Vagina (tissue), 2 donors: ENCODE measurements around the gene BBS4. TPM values are rescaled to one million over a fixed set of nuclear protein-coding genes. Genes with fewer than 3 reads are reported as not detected.

ENCODE experiments used
- DNase-seq, 2 donors: peaks; one replicate each; pipeline ENCODE4 v3.0.0-alpha.2; 2017; ENCODE audit errors: extremely low spot score in 2 of 2
- H3K27ac ChIP-seq: fragments of 200-600 bp; sonication (generic); one replicate; pipeline ENCODE4 v1.5.1; 2019
- H3K27me3 ChIP-seq: fragments of 200-600 bp; sonication (generic); one replicate; pipeline ENCODE4 v1.5.1; 2019
- H3K36me3 ChIP-seq, 2 donors: fragments of 200-600 bp; sonication (generic); one replicate each; pipeline ENCODE4 v1.5.1; 2017 to 2019
- H3K4me1 ChIP-seq: fragments of 200-600 bp; sonication (generic); one replicate; pipeline ENCODE4 v1.5.1; 2019
- H3K4me3 ChIP-seq, 2 donors: fragments of 200-600 bp; sonication (generic); 1 replicate in 1 of 2; 2 replicates in 1 of 2; pipeline ENCODE4 v1.5.1; 2016 to 2019
- H3K9me3 ChIP-seq: fragments of 200-600 bp; sonication (generic); one replicate; pipeline ENCODE4 v1.5.1; 2019
- POLR2A ChIP-seq, 2 donors: fragments of 450-650 bp; IDR thresholded peaks; one replicate each; pipeline ENCODE4 v1.6.1; 2017; ENCODE audit warnings: antibody characterized with exemption in 2 of 2, mild to moderate bottlenecking in 2 of 2, moderate library complexity in 2 of 2
- POLR2AphosphoS5 ChIP-seq, 2 donors: sonication (generic); formaldehyde crosslinking; IDR thresholded peaks; one replicate each; pipeline ENCODE4 v1.9.0; 2017; ENCODE audit warnings: antibody characterized with exemption in 2 of 2, mild to moderate bottlenecking in 2 of 2, low read depth in 1 of 2; ENCODE audit not compliant: insufficient read depth in 1 of 2
- intact Hi-C: fragments of 100-400 bp; cut with DNase I; formaldehyde crosslinking; loops from one replicate; pipeline ENCODE4 v1.15.1; 2023
- total RNA-seq: library from RNA; depleted of rRNA; stranded (reverse); fragments of >200 nt; gene quantifications from one replicate; pipeline ENCODE4 v1.2.3, GENCODE V29; 2016
- TF ChIP-seq, protein P1 (sequence below), 3 experiments: fragments of 450-650 bp in 2 of 3; fragments of 200-600 bp in 1 of 3; sonication (generic) in 1 of 3; IDR thresholded peaks; one replicate each; pipeline ENCODE4 v1.5.1; 2017 to 2019; ENCODE audit warnings: antibody characterized with exemption in 3 of 3, mild to moderate bottlenecking in 2 of 3, moderate library complexity in 2 of 3

BBS4 gene
- total RNA-seq, 1 donor from 2014 or later = 37.1 TPM

DNA sequence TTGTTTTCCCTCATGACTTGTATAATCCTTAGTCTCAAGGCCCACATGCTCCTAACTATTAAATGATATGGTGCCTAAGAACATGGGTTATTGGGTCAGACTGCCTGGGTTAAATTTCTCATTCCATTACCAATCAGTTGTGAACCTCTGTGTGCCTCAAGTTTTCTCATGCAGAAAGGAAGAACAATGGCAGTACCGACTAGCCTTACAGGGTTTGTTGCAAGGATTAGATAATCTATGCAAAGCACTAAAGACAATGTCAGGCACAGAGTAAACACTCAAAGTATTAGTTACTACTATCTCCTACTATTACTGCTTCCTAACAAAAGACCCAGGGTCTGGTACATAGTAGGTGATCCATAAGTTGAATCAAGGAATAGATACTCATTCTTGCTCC lies 85.3 kb downstream of the BBS4 start:
- Histone ChIP-seq H3K27me3 (no peaks in the 10 kb centered on the region), H3K4me1 (no peaks in the 10 kb centered on the region), H3K4me3 (no peak overlapping the region), H3K36me3 (peaks cover under 1 to 56% of the 10 kb centered on the region in 2 donors), H3K27ac (no peak overlapping the region), H3K9me3 (no peaks in the 10 kb centered on the region)
- intact Hi-C loops = no loop called here
- TF ChIP-seq POLR2AphosphoS5 (IDR thresholded peaks at IDR 0.05; ENCODE audit: insufficient read depth in 1 of 2, low read depth in 1 of 2) (no peak), POLR2A (IDR thresholded peaks at IDR 0.05) (no peak)
- TF ChIP-seq, protein P1, sequence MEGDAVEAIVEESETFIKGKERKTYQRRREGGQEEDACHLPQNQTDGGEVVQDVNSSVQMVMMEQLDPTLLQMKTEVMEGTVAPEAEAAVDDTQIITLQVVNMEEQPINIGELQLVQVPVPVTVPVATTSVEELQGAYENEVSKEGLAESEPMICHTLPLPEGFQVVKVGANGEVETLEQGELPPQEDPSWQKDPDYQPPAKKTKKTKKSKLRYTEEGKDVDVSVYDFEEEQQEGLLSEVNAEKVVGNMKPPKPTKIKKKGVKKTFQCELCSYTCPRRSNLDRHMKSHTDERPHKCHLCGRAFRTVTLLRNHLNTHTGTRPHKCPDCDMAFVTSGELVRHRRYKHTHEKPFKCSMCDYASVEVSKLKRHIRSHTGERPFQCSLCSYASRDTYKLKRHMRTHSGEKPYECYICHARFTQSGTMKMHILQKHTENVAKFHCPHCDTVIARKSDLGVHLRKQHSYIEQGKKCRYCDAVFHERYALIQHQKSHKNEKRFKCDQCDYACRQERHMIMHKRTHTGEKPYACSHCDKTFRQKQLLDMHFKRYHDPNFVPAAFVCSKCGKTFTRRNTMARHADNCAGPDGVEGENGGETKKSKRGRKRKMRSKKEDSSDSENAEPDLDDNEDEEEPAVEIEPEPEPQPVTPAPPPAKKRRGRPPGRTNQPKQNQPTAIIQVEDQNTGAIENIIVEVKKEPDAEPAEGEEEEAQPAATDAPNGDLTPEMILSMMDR (IDR thresholded peaks at IDR 0.05) = no peak
- no peak for DNase-seq

DNA sequence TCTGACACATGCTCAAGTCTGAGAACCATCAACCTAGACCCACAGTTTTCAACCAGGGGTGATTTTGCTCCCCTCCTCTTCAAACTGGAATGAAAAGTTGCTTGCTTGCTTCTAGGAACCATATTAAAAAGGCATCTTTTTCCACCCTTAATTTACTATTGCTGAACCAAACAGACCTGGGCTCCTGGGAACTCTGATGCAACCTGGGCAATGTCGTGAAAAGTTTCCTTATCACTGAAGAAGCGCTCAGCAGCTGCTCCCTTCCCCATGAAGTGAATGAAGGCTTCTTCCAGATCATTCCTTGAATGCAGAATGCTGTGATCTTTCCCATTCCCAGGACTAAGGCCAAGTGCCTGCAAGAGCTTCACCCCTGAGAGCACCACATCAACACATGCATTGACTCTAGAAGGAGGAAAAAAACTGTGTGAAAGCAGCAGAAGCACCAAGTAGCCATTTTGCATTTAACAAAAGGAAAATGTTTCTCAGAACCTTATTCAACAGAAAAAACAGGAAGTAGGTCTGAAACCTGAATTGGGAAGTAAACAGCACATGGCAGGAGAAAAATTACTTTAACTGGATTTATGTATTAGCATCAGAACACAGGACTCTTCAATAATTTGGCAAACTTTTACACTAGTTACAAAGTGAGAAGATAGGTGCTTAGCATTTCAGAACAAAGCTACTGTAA lies 88.8 kb downstream of the BBS4 start:
- H3K4me3 ChIP-seq = no peak overlapping the region
- DNase-seq = no peak
- no peak overlapping the region for H3K27ac ChIP-seq
- TF ChIP-seq, protein P1 (IDR thresholded peaks at IDR 0.05) = no peak
- TF ChIP-seq POLR2A (IDR thresholded peaks at IDR 0.05) = no peak
- no peak for TF ChIP-seq POLR2AphosphoS5 (IDR thresholded peaks at IDR 0.05; ENCODE audit: insufficient read depth in 1 of 2, low read depth in 1 of 2)
- peaks cover 0 to 38% of the 10 kb centered on the region in 2 donors for H3K36me3 ChIP-seq
- H3K9me3 ChIP-seq = no peaks in the 10 kb centered on the region
- peaks cover 3% of the 10 kb centered on the region for H3K4me1 ChIP-seq
- H3K27me3 ChIP-seq = no peaks in the 10 kb centered on the region
- intact Hi-C loops = no loop called here

DNA sequence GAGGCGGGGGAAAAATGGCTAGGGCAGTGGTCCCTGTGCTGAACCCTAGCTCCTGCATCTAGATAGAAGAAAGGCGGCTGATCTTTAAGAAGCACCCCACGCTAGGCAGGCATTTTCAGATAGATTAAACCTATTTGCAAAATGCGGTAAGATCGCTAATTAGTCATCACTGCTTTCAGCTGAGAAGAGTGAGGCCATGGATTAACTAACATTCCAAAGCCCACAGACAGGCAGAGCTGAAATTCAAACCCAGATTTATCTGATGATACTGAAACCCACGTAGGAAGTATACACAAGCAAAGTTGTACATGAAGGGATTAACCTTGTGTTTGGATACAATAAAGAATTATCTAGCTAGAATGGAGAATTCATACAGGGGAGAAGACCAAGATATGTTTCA lies 92.8 kb downstream of the BBS4 start:
- H3K27ac ChIP-seq = no peak overlapping the region
- intact Hi-C loops = no loop called here
- no peak overlapping the region for H3K4me3 ChIP-seq
- peaks cover 0 to 15% of the 10 kb centered on the region in 2 donors for H3K36me3 ChIP-seq
- no peak for DNase-seq
- H3K4me1 ChIP-seq = peaks cover 28% of the 10 kb centered on the region
- no peak for TF ChIP-seq POLR2A (IDR thresholded peaks at IDR 0.05)
- TF ChIP-seq POLR2AphosphoS5 (IDR thresholded peaks at IDR 0.05; ENCODE audit: insufficient read depth in 1 of 2, low read depth in 1 of 2) = no peak
- TF ChIP-seq, protein P1 (IDR thresholded peaks at IDR 0.05) = no peak
- H3K9me3 ChIP-seq = no peaks in the 10 kb centered on the region
- no peaks in the 10 kb centered on the region for H3K27me3 ChIP-seq

DNA sequence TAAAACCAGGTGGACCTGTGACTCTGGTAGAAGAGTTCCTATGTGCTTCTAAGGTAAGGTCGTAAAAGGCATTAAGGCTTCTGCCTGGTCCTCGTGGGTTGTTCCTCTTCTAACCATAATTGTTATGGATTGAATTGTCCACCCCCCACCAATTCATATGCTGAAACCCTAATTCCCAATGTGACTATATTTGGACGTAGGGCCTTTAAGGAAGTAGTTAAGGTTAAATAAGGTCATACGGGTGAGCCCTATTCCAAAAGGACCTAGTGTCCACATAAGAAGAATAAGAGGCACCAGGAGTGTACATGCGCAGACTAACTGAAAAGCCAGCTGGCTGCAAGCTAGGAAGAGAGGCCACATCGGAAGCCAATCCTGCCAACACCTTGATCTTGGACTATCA lies 95.6 kb downstream of the BBS4 start:
- peaks cover 42% of the 10 kb centered on the region for H3K4me1 ChIP-seq
- H3K4me3 ChIP-seq = no peak overlapping the region
- intact Hi-C loops = no loop called here
- H3K27ac ChIP-seq = no peak overlapping the region
- DNase-seq = no peak
- H3K36me3 ChIP-seq = peaks cover 0 to 6% of the 10 kb centered on the region in 2 donors
- H3K27me3 ChIP-seq = no peaks in the 10 kb centered on the region
- TF ChIP-seq POLR2A (IDR thresholded peaks at IDR 0.05) = no peak
- TF ChIP-seq, protein P1 (IDR thresholded peaks at IDR 0.05) = no peak
- no peak for TF ChIP-seq POLR2AphosphoS5 (IDR thresholded peaks at IDR 0.05; ENCODE audit: insufficient read depth in 1 of 2, low read depth in 1 of 2)
- H3K9me3 ChIP-seq = no peaks in the 10 kb centered on the region

DNA sequence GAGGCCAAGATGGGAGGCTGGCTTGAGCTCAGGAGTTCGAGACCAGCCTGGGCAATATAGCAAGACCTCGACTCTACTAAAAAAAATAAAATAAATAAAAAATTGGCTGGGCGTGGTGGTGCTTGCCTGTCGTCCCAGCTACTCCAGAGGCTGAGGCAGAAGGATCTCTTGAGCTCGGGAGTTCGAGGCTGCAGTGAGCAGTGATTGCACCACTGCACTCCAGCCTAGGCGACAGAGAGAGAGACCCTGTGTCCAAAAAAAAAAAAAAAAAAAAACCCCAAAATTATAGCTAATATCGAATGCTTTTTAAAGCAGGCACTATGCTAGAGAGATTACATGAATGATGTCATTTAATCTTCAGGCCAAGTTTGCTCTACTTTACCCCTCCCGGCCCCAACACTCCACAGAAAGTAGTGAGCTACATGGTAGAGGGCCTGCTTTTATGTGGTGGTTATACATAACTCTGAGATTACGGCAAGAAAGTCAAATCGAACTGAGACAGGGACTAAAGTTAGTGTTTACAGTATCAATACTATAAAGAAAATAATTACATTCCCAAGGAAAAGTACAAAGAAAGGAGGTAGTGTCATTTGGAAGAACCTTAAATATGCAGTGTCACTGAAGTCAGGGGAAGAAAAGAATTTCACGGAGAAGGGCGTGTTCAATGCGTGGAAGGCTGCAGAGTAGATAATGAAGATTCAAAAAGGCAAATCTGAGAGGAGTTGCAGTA lies 96.4 kb downstream of the BBS4 start:
- no peaks in the 10 kb centered on the region for H3K9me3 ChIP-seq
- intact Hi-C loops = no loop called here
- DNase-seq = no peak
- H3K27ac ChIP-seq = peak overlapping the region; percentile 89
- H3K27me3 ChIP-seq = no peaks in the 10 kb centered on the region
- H3K36me3 ChIP-seq = peaks cover 0 to 6% of the 10 kb centered on the region in 2 donors
- TF ChIP-seq, protein P1 (IDR thresholded peaks at IDR 0.05) = no peak
- TF ChIP-seq POLR2A (IDR thresholded peaks at IDR 0.05) (no peak), POLR2AphosphoS5 (IDR thresholded peaks at IDR 0.05; ENCODE audit: insufficient read depth in 1 of 2, low read depth in 1 of 2) (no peak)
- H3K4me1 ChIP-seq = peaks cover 42% of the 10 kb centered on the region
- H3K4me3 ChIP-seq = peak overlapping the region; percentile 76 to 82
